ENCODE results near the gene FXYD5.

The FXYD5 gene

DNA sequence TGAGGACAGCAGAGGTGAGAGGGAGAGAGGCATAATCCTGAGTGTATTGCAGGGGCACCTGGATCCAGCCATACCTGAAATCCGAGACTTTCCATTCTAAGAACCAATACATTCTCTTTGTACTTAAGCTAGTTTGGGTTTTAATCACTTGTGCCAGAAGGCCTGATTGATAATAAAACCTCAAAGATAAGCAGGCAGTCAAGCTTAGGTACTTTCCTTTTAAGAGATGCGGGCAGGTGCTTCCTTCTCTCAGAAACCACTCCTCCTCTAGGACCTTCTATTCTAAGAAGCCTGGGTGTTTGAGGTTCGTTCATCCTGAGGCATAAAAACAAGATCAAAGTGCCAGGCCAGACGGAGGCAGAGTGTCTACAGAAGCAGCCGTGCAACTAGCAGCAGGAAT, 51.8 kb downstream of the FXYD5 start:
- in situ Hi-C loops (cut with MboI; ENCODE audit: low sequenced_read_pairs, unreplicated experiment) = no loop called here
- DNase-seq (ENCODE audit: low spot score) = no peak
- TF ChIP-seq CTCF (IDR thresholded peaks at IDR 0.05; ENCODE audit: borderline replicate concordance, control extremely low read depth, extremely low read depth, insufficient read depth, missing control alignments) = no peak

- DNase-seq (ENCODE audit: low spot score) = no peak
- in situ Hi-C loops (cut with MboI; ENCODE audit: low sequenced_read_pairs, unreplicated experiment) = no loop called here
- TF ChIP-seq CTCF (IDR thresholded peaks at IDR 0.05; ENCODE audit: borderline replicate concordance, control extremely low read depth, extremely low read depth, insufficient read depth, missing control alignments) = no peak
These were observed 52.3 kb downstream of the FXYD5 start for GRCh38 chr19:35206855-35207254.

GRCh38 chr19:35207391-35207871, 52.9 kb downstream of the FXYD5 start:
- in situ Hi-C loops (cut with MboI; ENCODE audit: low sequenced_read_pairs, unreplicated experiment) = no loop called here
- no peak for DNase-seq (ENCODE audit: low spot score)

GRCh38 chr19:35208121-35208520, 53.6 kb downstream of the FXYD5 start:
- in situ Hi-C loops (cut with MboI; ENCODE audit: low sequenced_read_pairs, unreplicated experiment) = no loop called here
- TF ChIP-seq CTCF (IDR thresholded peaks at IDR 0.05; ENCODE audit: borderline replicate concordance, control extremely low read depth, extremely low read depth, insufficient read depth, missing control alignments) = no peak

More at GRCh38 chr19:35207391-35207871, 52.9 kb downstream of the FXYD5 start:
- TF ChIP-seq CTCF (IDR thresholded peaks at IDR 0.05; ENCODE audit: borderline replicate concordance, control extremely low read depth, extremely low read depth, insufficient read depth, missing control alignments) = no peak

DNA sequence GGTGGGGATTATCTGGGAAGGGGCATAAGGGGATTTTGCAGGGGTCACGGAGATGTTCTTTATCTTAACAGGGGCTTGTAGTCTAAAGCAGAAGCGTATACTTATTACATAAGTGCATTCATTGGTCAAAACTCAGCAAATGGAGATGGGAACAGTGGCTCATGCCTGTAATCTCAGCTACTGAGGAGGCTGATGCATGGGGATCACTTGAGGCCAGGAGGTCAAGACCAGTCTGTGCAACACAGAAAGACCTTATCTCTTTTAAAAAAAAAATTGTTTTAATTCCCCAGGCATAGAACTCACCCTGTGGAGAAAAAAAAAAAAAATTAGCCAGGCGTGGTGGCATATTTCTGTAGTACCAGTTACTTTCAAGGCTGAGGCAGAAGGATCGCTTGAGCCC, 55.1 kb downstream of the FXYD5 start:
- no peak for DNase-seq (ENCODE audit: low spot score)
- in situ Hi-C loops (cut with MboI; ENCODE audit: low sequenced_read_pairs, unreplicated experiment) = no loop called here

More at GRCh38 chr19:35208121-35208520, 53.6 kb downstream of the FXYD5 start:
- DNase-seq (ENCODE audit: low spot score) = no peak

GRCh38 chr19:35211545-35212230, 57.2 kb downstream of the FXYD5 start:
- in situ Hi-C loops (cut with MboI; ENCODE audit: low sequenced_read_pairs, unreplicated experiment) = no loop called here
- DNase-seq (ENCODE audit: low spot score) = no peak
- no peak for TF ChIP-seq CTCF (IDR thresholded peaks at IDR 0.05; ENCODE audit: borderline replicate concordance, control extremely low read depth, extremely low read depth, insufficient read depth, missing control alignments)

More for the DNA sequence above, 55.1 kb downstream of the FXYD5 start:
- no peak for TF ChIP-seq CTCF (IDR thresholded peaks at IDR 0.05; ENCODE audit: borderline replicate concordance, control extremely low read depth, extremely low read depth, insufficient read depth, missing control alignments)
